ENCODE results near the gene SYNE2.

The SYNE2 gene

GRCh38 chr14:64112867-64113678 is 260.3 kb downstream of the SYNE2 start:
- Histone ChIP-seq H3K4me3 (ENCODE audit: severe bottlenecking) (peak overlapping the region; percentile 3), H3K27ac (ENCODE audit: poor library complexity, severe bottlenecking) (peak overlapping the region; percentile 100), H3K4me1 (ENCODE audit: insufficient read depth, poor library complexity, severe bottlenecking) (peaks cover 73% of the 10 kb centered on the region), H3K36me3 (ENCODE audit: low read depth) (peaks cover 19% of the 10 kb centered on the region), H3K27me3 (ENCODE audit: insufficient read depth, poor library complexity, severe bottlenecking) (no peaks in the 10 kb centered on the region), H3K9me3 (ENCODE audit: severe bottlenecking) (no peaks in the 10 kb centered on the region)
- peak; percentile 66 for ATAC-seq (ENCODE audit: low read depth)
- peak; percentile 77 for DNase-seq (ENCODE audit: low spot score)
- TF ChIP-seq, protein P1, sequence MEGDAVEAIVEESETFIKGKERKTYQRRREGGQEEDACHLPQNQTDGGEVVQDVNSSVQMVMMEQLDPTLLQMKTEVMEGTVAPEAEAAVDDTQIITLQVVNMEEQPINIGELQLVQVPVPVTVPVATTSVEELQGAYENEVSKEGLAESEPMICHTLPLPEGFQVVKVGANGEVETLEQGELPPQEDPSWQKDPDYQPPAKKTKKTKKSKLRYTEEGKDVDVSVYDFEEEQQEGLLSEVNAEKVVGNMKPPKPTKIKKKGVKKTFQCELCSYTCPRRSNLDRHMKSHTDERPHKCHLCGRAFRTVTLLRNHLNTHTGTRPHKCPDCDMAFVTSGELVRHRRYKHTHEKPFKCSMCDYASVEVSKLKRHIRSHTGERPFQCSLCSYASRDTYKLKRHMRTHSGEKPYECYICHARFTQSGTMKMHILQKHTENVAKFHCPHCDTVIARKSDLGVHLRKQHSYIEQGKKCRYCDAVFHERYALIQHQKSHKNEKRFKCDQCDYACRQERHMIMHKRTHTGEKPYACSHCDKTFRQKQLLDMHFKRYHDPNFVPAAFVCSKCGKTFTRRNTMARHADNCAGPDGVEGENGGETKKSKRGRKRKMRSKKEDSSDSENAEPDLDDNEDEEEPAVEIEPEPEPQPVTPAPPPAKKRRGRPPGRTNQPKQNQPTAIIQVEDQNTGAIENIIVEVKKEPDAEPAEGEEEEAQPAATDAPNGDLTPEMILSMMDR (IDR thresholded peaks at IDR 0.05; ENCODE audit: poor library complexity, severe bottlenecking) = no peak

DNA sequence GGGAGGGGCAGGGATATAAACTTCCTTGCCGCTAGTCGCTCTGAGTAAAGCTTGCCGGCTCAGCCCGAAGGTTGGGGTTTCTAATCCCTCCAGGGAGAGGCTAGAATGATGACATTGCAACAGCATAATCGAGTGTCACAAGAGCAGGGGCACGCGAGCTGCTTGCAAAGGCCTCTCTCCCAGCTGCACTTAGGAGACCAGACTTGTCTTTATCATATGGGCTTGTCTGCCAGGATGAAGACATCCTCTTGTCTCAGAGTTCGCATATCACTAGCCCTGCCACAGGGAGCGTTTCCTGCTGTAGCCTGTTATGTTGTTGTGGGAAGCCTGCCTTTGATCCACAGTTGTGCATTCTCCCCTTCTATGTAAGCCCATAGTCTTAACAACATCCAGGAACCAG is 261.4 kb downstream of the SYNE2 start:
- ATAC-seq (ENCODE audit: low read depth) (no peak), DNase-seq (ENCODE audit: low spot score) (no peak)
- H3K9me3 ChIP-seq (ENCODE audit: severe bottlenecking) = no peaks in the 10 kb centered on the region
- H3K4me3 ChIP-seq (ENCODE audit: severe bottlenecking) = no peak overlapping the region
- TF ChIP-seq, protein P1 (IDR thresholded peaks at IDR 0.05; ENCODE audit: poor library complexity, severe bottlenecking) = no peak
- H3K36me3 ChIP-seq (ENCODE audit: low read depth) = peaks cover 22% of the 10 kb centered on the region
- H3K27me3 ChIP-seq (ENCODE audit: insufficient read depth, poor library complexity, severe bottlenecking) = no peaks in the 10 kb centered on the region
- H3K27ac ChIP-seq (ENCODE audit: poor library complexity, severe bottlenecking) = peak overlapping the region; percentile 100
- H3K4me1 ChIP-seq (ENCODE audit: insufficient read depth, poor library complexity, severe bottlenecking) = peaks cover 79% of the 10 kb centered on the region

- Histone ChIP-seq H3K27me3 (ENCODE audit: insufficient read depth, poor library complexity, severe bottlenecking) (no peaks in the 10 kb centered on the region), H3K4me1 (ENCODE audit: insufficient read depth, poor library complexity, severe bottlenecking) (peaks cover 77% of the 10 kb centered on the region), H3K4me3 (ENCODE audit: severe bottlenecking) (no peak overlapping the region), H3K9me3 (ENCODE audit: severe bottlenecking) (no peaks in the 10 kb centered on the region), H3K36me3 (ENCODE audit: low read depth) (peaks cover 28% of the 10 kb centered on the region), H3K27ac (ENCODE audit: poor library complexity, severe bottlenecking) (peak overlapping the region; percentile 100)
- DNase-seq (ENCODE audit: low spot score) = no peak
- ATAC-seq (ENCODE audit: low read depth) = no peak
- TF ChIP-seq, protein P1 (IDR thresholded peaks at IDR 0.05; ENCODE audit: poor library complexity, severe bottlenecking) = no peak
Measured at GRCh38 chr14:64114796-64115195, 262.0 kb downstream of the SYNE2 start.

- DNase-seq (ENCODE audit: low spot score) = no peak
- H3K27ac ChIP-seq (ENCODE audit: poor library complexity, severe bottlenecking) = peak overlapping the region; percentile 100
- TF ChIP-seq, protein P1 (IDR thresholded peaks at IDR 0.05; ENCODE audit: poor library complexity, severe bottlenecking) = no peak
Measured at GRCh38 chr14:64115401-64115800, 262.6 kb downstream of the SYNE2 start.

More at GRCh38 chr14:64115401-64115800, 262.6 kb downstream of the SYNE2 start:
- Histone ChIP-seq H3K27me3 (ENCODE audit: insufficient read depth, poor library complexity, severe bottlenecking) (no peaks in the 10 kb centered on the region), H3K9me3 (ENCODE audit: severe bottlenecking) (no peaks in the 10 kb centered on the region), H3K4me1 (ENCODE audit: insufficient read depth, poor library complexity, severe bottlenecking) (peaks cover 73% of the 10 kb centered on the region), H3K36me3 (ENCODE audit: low read depth) (peaks cover 34% of the 10 kb centered on the region), H3K4me3 (ENCODE audit: severe bottlenecking) (no peak overlapping the region)
- ATAC-seq (ENCODE audit: low read depth) = no peak
